NB4 (cell line): ENCODE results near the gene KCNC1.

Experiments
- DNase-seq: peaks from one replicate; pipeline ENCODE4 v3.0.0; 2010; ENCODE audit warnings: low read depth
- H3K4me3 ChIP-seq: one replicate; pipeline ENCODE4 v1.5.1; 2011; ENCODE audit warnings: mild to moderate bottlenecking, low read depth, low read length, moderate library complexity
- CTCF ChIP-seq: IDR thresholded peaks from one replicate; pipeline ENCODE4 v1.5.1; 2012; ENCODE audit warnings: low read depth, low read length
- MAX ChIP-seq: IDR thresholded peaks from 2 replicates; pipeline ENCODE4 v1.6.1; 2011; ENCODE audit warnings: low read depth, low read length
- MYC ChIP-seq: IDR thresholded peaks from 2 replicates; pipeline ENCODE4 v1.6.1; 2011; ENCODE audit warnings: low read depth, low read length
- POLR2A ChIP-seq: IDR thresholded peaks from 2 replicates; pipeline ENCODE4 v1.6.1; 2011; ENCODE audit warnings: mild to moderate bottlenecking; ENCODE audit not compliant: insufficient read length; ENCODE audit errors: extremely low read depth

Gene KCNC1

GRCh38 chr11:17734418-17734911 is at the start of gene KCNC1:
Gene KCNC1 (plus strand): TSS chr11:17734781. CDS start chr11:17736003, 1,222 bp downstream.
- TF ChIP-seq POLR2A (no peak), MAX (no peak), CTCF (no peak), MYC (no peak)
- H3K4me3 ChIP-seq = no peak within 1 kb of the TSS
- no peak for DNase-seq

GRCh38 chr11:17686231-17686980 is 48.2 kb upstream of the KCNC1 start:
- DNase-seq = no peak
- H3K4me3 ChIP-seq = no peak overlapping the region
- TF ChIP-seq MYC (no peak), POLR2A (no peak), CTCF (no peak), MAX (no peak)

- DNase-seq = no peak
- TF ChIP-seq CTCF = no peak
- TF ChIP-seq POLR2A = no peak
- no peak for TF ChIP-seq MYC
- TF ChIP-seq MAX = no peak
- no peak overlapping the region for H3K4me3 ChIP-seq
Measured at GRCh38 chr11:17687946-17688670, 46.5 kb upstream of the KCNC1 start.

- H3K4me3 ChIP-seq = no peak overlapping the region
- DNase-seq = no peak
- TF ChIP-seq CTCF (no peak), MYC (no peak), MAX (no peak), POLR2A (no peak)
Measured at GRCh38 chr11:17691550-17691949, 43.0 kb upstream of the KCNC1 start.

- H3K4me3 ChIP-seq = no peak overlapping the region
- no peak for DNase-seq
- TF ChIP-seq CTCF (no peak), POLR2A (no peak), MYC (no peak), MAX (no peak)
Measured at GRCh38 chr11:17691976-17692375, 42.6 kb upstream of the KCNC1 start.
